Calu3 (cell line): ENCODE data around the gene HOXD9. TPM values are rescaled to one million over a fixed set of nuclear protein-coding genes. Genes with fewer than 3 reads are reported as not detected.

Experiments
- BruUV-seq: library from RNA; stranded (reverse); fragments of 400-500 nt; replicated peaks from 2 replicates; lab custom pipeline; 2021; lab: Mats Ljungman, UMichigan
- CTCF ChIA-PET: fragments of 300-600 bp; sonication (Branson Sonifier 250); formaldehyde crosslinking; loops from one replicate; lab custom pipeline; 2022; ENCODE audit warnings: antibody characterized with exemption; lab: Charles Lee
- DNase-seq: peaks from one replicate; pipeline ENCODE4 v3.0.0; 2022
- H3K27ac Mint-ChIP-seq: one replicate; pipeline ENCODE4 v1.8.0; 2022; ENCODE audit warnings: mixed read lengths; ENCODE audit not compliant: unreplicated experiment
- H3K27me3 Mint-ChIP-seq: one replicate; pipeline ENCODE4 v1.8.0; 2022; ENCODE audit warnings: mixed read lengths; ENCODE audit not compliant: unreplicated experiment
- H3K36me3 Mint-ChIP-seq: one replicate; pipeline ENCODE4 v1.8.0; 2022; ENCODE audit warnings: mild to moderate bottlenecking, moderate library complexity, mixed read lengths; ENCODE audit not compliant: insufficient read depth, unreplicated experiment
- H3K4me1 Mint-ChIP-seq: one replicate; pipeline ENCODE4 v1.8.0; 2022; ENCODE audit warnings: mild to moderate bottlenecking, low read depth, mixed read lengths; ENCODE audit not compliant: unreplicated experiment
- H3K4me3 Mint-ChIP-seq: one replicate; pipeline ENCODE4 v1.8.0; 2022; ENCODE audit warnings: mild to moderate bottlenecking, low read depth, moderate library complexity, mixed read lengths; ENCODE audit not compliant: unreplicated experiment
- H3K9me3 Mint-ChIP-seq: one replicate; pipeline ENCODE4 v1.8.0; 2022; ENCODE audit warnings: low read depth, mixed read lengths; ENCODE audit not compliant: unreplicated experiment
- CTCF ChIP-seq: fragments of 200-600 bp; IDR thresholded peaks from one replicate; pipeline ENCODE4 v1.8.0; 2022; ENCODE audit warnings: antibody characterized with exemption; ENCODE audit not compliant: unreplicated experiment
- intact Hi-C: fragments of 100-400 bp; cut with micrococcal nuclease; formaldehyde crosslinking; loops from one replicate; pipeline ENCODE4 v1.10.0; 2022; ENCODE audit not compliant: unreplicated experiment
- total RNA-seq: library from RNA; stranded (reverse); gene quantifications from 2 replicates; pipeline ENCODE4 v1.2.3, GENCODE V29; 2022

The HOXD9 gene
- total RNA-seq, 1 experiment from 2014 or later, result not detected

- intact Hi-C loops, result loop anchor here (5.0 to 10.0 kb wide), 3 partner anchors 423 to 1636 kb away; no protein-coding TSS in a partner anchor
- no peaks in the 10 kb centered on the region for H3K9me3 Mint-ChIP-seq
- CTCF ChIA-PET, result no interaction called here
- no peak for TF ChIP-seq CTCF
- H3K4me3 Mint-ChIP-seq, result no peak within 1 kb of the TSS
- H3K27me3 Mint-ChIP-seq, result no peaks in the 10 kb centered on the region
- H3K36me3 Mint-ChIP-seq, result no peaks in the 10 kb centered on the region
- no peak for DNase-seq
- no TSS peak for BruUV-seq
- no peak within 1 kb of the TSS for H3K27ac Mint-ChIP-seq
- no peaks in the 10 kb centered on the region for H3K4me1 Mint-ChIP-seq
Observed at GRCh38 chr2:176128982-176129796, 6.7 kb downstream of the HOXD9 start, which contains the start of gene HOXD8. TSS of gene HOXD8 (plus strand) at chr2:176129705. CDS start at chr2:176130367, 662 bp downstream.

GRCh38 chr2:176129813-176130146 lies 7.3 kb downstream of the HOXD9 start:
- CTCF ChIA-PET, result no interaction called here
- DNase-seq, result no peak
- H3K4me3 Mint-ChIP-seq, result no peak overlapping the region
- H3K27ac Mint-ChIP-seq, result no peak overlapping the region
- H3K4me1 Mint-ChIP-seq, result no peaks in the 10 kb centered on the region
- no peaks in the 10 kb centered on the region for H3K36me3 Mint-ChIP-seq
- no peaks in the 10 kb centered on the region for H3K9me3 Mint-ChIP-seq
- TF ChIP-seq CTCF, result no peak
- no TSS peak for BruUV-seq
- H3K27me3 Mint-ChIP-seq, result no peaks in the 10 kb centered on the region
- intact Hi-C loops, result loop anchor here (5.0 to 10.0 kb wide), 3 partner anchors 423 to 1635 kb away; no protein-coding TSS in a partner anchor

- Mint-ChIP-seq H3K4me1 (no peaks in the 10 kb centered on the region), H3K36me3 (no peaks in the 10 kb centered on the region), H3K27me3 (no peaks in the 10 kb centered on the region), H3K9me3 (no peaks in the 10 kb centered on the region), H3K27ac (no peak overlapping the region), H3K4me3 (no peak overlapping the region)
- CTCF ChIA-PET, result interaction anchor here (1.7 kb wide), 1 partner anchor 10 kb away, joined by 4 read pairs; no protein-coding TSS in a partner anchor
- no peak for DNase-seq
- intact Hi-C loops, result no loop called here
- no TSS peak for BruUV-seq
- TF ChIP-seq CTCF, result no peak
Observed at GRCh38 chr2:176130147-176130956, 7.8 kb downstream of the HOXD9 start.

GRCh38 chr2:176130957-176131847 lies 8.7 kb downstream of the HOXD9 start:
- H3K9me3 Mint-ChIP-seq, result no peaks in the 10 kb centered on the region
- intact Hi-C loops, result no loop called here
- no peaks in the 10 kb centered on the region for H3K36me3 Mint-ChIP-seq
- H3K27me3 Mint-ChIP-seq, result no peaks in the 10 kb centered on the region
- TF ChIP-seq CTCF, result no peak
- DNase-seq, result no peak
- H3K27ac Mint-ChIP-seq, result no peak overlapping the region
- CTCF ChIA-PET, result interaction anchor here (1.2 to 1.7 kb wide), 3 partner anchors 9 to 523 kb away, joined by 4 to 5 read pairs (median 5); no protein-coding TSS in a partner anchor
- no TSS peak for BruUV-seq
- no peaks in the 10 kb centered on the region for H3K4me1 Mint-ChIP-seq
- H3K4me3 Mint-ChIP-seq, result no peak overlapping the region
